ENCODE measurements around the gene PALLD. TPM values are rescaled to one million over a fixed set of nuclear protein-coding genes. Genes with fewer than 3 reads are reported as not detected.
"Not testable (repeated sequence)": the region's sequence is repeated elsewhere in the genome, so short reads cannot be mapped to it uniquely, and the experiment has no call there.

PALLD gene
- total and polyA plus RNA-seq, 12 donors: 30.3 to 203 (median 90.5) TPM

- Histone ChIP-seq H3K36me3 (replicated peaks in 1 of 2) (no peaks in the 10 kb centered on the region), H3K4me3 (no peak overlapping the region), H3K27ac (no peak overlapping the region), H3K9me3 (replicated peaks in 1 of 3) (no peaks in the 10 kb centered on the region), H3K4me1 (replicated peaks in 1 of 2) (no peaks in the 10 kb centered on the region), H3K27me3 (no peaks in the 10 kb centered on the region)
- DNase-seq: no peak
- intact Hi-C loops (cut with DNase I): no loop called here
- no peak for TF ChIP-seq POLR2A (IDR thresholded peaks at IDR 0.05)
- TF ChIP-seq CTCF (IDR thresholded peaks at IDR 0.05): no peak
- WGBS, 4 donors: 88 to 94% (median 90%) methylated on average over 4 of the region's 4 CpGs
These were observed 200.0 kb downstream of the PALLD start for GRCh38 chr4:168696826-168697225.

- Histone ChIP-seq H3K27ac (no peak overlapping the region), H3K9me3 (replicated peaks in 1 of 3) (no peaks in the 10 kb centered on the region), H3K27me3 (no peaks in the 10 kb centered on the region), H3K4me3 (no peak overlapping the region), H3K4me1 (replicated peaks in 1 of 2) (no peaks in the 10 kb centered on the region), H3K36me3 (replicated peaks in 1 of 2) (no peaks in the 10 kb centered on the region)
- WGBS, 4 donors: 81 to 88% (median 85%) methylated on average over 3 of the region's 3 CpGs
- TF ChIP-seq CTCF (IDR thresholded peaks at IDR 0.05) (no peak), POLR2A (IDR thresholded peaks at IDR 0.05) (no peak)
- no peak for DNase-seq
- intact Hi-C loops (cut with DNase I): no loop called here
These were observed 202.5 kb downstream of the PALLD start for GRCh38 chr4:168699224-168699878.

- WGBS, 4 donors: 77 to 89% (median 80%) methylated on average over 3 of the region's 3 CpGs
- TF ChIP-seq CTCF (IDR thresholded peaks at IDR 0.05) (no peak), POLR2A (IDR thresholded peaks at IDR 0.05) (no peak)
- Histone ChIP-seq H3K27ac (no peak overlapping the region), H3K36me3 (replicated peaks in 1 of 2) (no peaks in the 10 kb centered on the region), H3K4me3 (no peak overlapping the region), H3K27me3 (no peaks in the 10 kb centered on the region), H3K9me3 (replicated peaks in 1 of 3) (no peaks in the 10 kb centered on the region), H3K4me1 (replicated peaks in 1 of 2) (no peaks in the 10 kb centered on the region)
- no peak for DNase-seq
- intact Hi-C loops (cut with DNase I): no loop called here
These were observed 204.2 kb downstream of the PALLD start for GRCh38 chr4:168701061-168701460.

- not testable (repeated sequence) for H3K36me3 ChIP-seq (replicated peaks in 1 of 2)
These were observed 205.8 kb downstream of the PALLD start for GRCh38 chr4:168702581-168703087.

GRCh38 chr4:168705121-168705520 lies 208.3 kb downstream of the PALLD start:
- WGBS, 4 donors: 57 to 69% (median 66%) methylated on average over 2 of the region's 2 CpGs
- no peak for DNase-seq
- Histone ChIP-seq H3K4me3 (no peak overlapping the region), H3K9me3 (replicated peaks in 1 of 3) (no peaks in the 10 kb centered on the region), H3K4me1 (replicated peaks in 1 of 2) (no peaks in the 10 kb centered on the region), H3K27me3 (no peaks in the 10 kb centered on the region), H3K36me3 (replicated peaks in 1 of 2) (no peaks in the 10 kb centered on the region), H3K27ac (no peak overlapping the region)
- intact Hi-C loops (cut with DNase I): no loop called here
- no peak for TF ChIP-seq POLR2A (IDR thresholded peaks at IDR 0.05)
- TF ChIP-seq CTCF (IDR thresholded peaks at IDR 0.05): no peak

More at GRCh38 chr4:168702581-168703087, 205.8 kb downstream of the PALLD start:
- DNase-seq; H3K4me1 ChIP-seq (replicated peaks in 1 of 2); H3K27me3 ChIP-seq; H3K9me3 ChIP-seq (replicated peaks in 1 of 3); H3K4me3 ChIP-seq; H3K27ac ChIP-seq; intact Hi-C loops (cut with DNase I): not testable (repeated sequence)
- 92 to 100% (median 95%) methylated on average over 2 to 4 of the region's 4 CpGs for WGBS, 4 donors
